Prostate gland (tissue), 2 donors: ENCODE data around the gene EHBP1L1. TPM values are rescaled to one million over a fixed set of nuclear protein-coding genes. Genes with fewer than 3 reads are reported as not detected.
A peak's percentile ranks its signal among the peaks of the same experiment; 100 is the strongest.

Experiments used
- DNase-seq: peaks from one replicate; pipeline ENCODE4 v3.0.0-alpha.2; 2019; ENCODE audit warnings: low spot score
- H3K27ac ChIP-seq, 2 donors: fragments of 200-600 bp; sonication (generic); 2 replicates each; pipeline ENCODE4 v1.5.1; 2017 to 2019
- H3K27me3 ChIP-seq: fragments of 200-600 bp; sonication (generic); replicated peaks from 2 replicates; pipeline ENCODE4 v1.5.1; 2019; ENCODE audit not compliant: insufficient read depth
- H3K36me3 ChIP-seq, 2 donors: fragments of 200-600 bp; sonication (generic); 1 replicate in 1 of 2; 2 replicates in 1 of 2; pipeline versions ENCODE4 v1.5.1 to v1.8.1; 2017 to 2019
- H3K4me1 ChIP-seq: fragments of 200-600 bp; sonication (generic); replicated peaks from 2 replicates; pipeline ENCODE4 v1.5.1; 2019
- H3K4me3 ChIP-seq, 2 donors: fragments of 200-600 bp; sonication (generic); 2 replicates each; pipeline ENCODE4 v1.5.1; 2017 to 2019
- H3K9me3 ChIP-seq: fragments of 200-600 bp; sonication (generic); 2 replicates; pipeline ENCODE4 v1.5.1; 2017
- POLR2A ChIP-seq: fragments of 450-650 bp; IDR thresholded peaks from one replicate; pipeline ENCODE4 v1.6.1; 2016; ENCODE audit warnings: antibody characterized with exemption, mild to moderate bottlenecking
- POLR2AphosphoS5 ChIP-seq: sonication (generic); formaldehyde crosslinking; IDR thresholded peaks from one replicate; pipeline ENCODE4 v1.6.1; 2017; ENCODE audit warnings: antibody characterized with exemption
- WGBS: methylation state at CpG from one replicate; pipeline ENCODE4 v1.1.5; 2018; 5-methylcytosine and 5-hydroxymethylcytosine counted together
- intact Hi-C: fragments of 100-400 bp; cut with DNase I; formaldehyde crosslinking; loops from one replicate; pipeline ENCODE4 v1.14.2; 2022
- total RNA-seq, 2 donors: library from RNA; depleted of rRNA; stranded (reverse); fragments of >200 nt; gene quantifications; one replicate each; pipeline ENCODE4 v1.1.0, GENCODE V29; 2016
- TF ChIP-seq, protein P1 (sequence below), 4 experiments: fragments of 200-600 bp in 2 of 4; fragments of 450-650 bp in 2 of 4; sonication (generic) in 2 of 4; IDR thresholded peaks; 1 replicate in 3 of 4; 2 replicates in 1 of 4; pipeline ENCODE4 v1.5.1; 2016 to 2019; ENCODE audit warnings: antibody characterized with exemption in 4 of 4, mild to moderate bottlenecking in 2 of 4, moderate library complexity in 2 of 4

Gene EHBP1L1
- total RNA-seq, 2 donors from 2014 or later: 68.2 to 98.7 TPM

DNA sequence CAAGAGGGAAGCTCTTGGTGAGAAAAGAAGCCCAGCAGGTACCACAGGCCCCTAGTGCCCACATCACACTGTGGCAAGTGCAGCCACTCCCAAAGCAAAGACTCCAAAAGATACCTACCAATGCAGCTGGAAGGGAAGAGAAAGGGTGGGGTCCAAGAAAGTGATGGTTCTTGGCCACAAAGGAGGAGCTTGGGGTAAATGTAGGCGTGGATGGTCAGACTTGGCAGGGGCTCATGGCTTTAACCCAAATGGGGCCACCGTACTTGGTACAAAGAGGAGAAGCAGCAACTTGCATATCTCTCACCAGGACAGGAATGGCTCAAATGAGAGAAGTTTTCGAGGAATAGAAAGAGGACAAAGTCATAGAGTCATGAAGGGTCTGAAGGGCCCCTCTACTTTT is 33.4 kb downstream of the EHBP1L1 start:
- Histone ChIP-seq H3K4me3 (no peak overlapping the region), H3K9me3 (no peaks in the 10 kb centered on the region), H3K27ac (no peak overlapping the region), H3K36me3 (peaks cover 10 to 16% of the 10 kb centered on the region in 2 donors), H3K4me1 (peaks cover 28% of the 10 kb centered on the region), H3K27me3 (no peaks in the 10 kb centered on the region)
- intact Hi-C loops: no loop called here
- 46% methylated on average over 3 of the region's 3 CpGs for WGBS
- no peak for DNase-seq
- no peak for TF ChIP-seq POLR2A
- TF ChIP-seq, protein P1, sequence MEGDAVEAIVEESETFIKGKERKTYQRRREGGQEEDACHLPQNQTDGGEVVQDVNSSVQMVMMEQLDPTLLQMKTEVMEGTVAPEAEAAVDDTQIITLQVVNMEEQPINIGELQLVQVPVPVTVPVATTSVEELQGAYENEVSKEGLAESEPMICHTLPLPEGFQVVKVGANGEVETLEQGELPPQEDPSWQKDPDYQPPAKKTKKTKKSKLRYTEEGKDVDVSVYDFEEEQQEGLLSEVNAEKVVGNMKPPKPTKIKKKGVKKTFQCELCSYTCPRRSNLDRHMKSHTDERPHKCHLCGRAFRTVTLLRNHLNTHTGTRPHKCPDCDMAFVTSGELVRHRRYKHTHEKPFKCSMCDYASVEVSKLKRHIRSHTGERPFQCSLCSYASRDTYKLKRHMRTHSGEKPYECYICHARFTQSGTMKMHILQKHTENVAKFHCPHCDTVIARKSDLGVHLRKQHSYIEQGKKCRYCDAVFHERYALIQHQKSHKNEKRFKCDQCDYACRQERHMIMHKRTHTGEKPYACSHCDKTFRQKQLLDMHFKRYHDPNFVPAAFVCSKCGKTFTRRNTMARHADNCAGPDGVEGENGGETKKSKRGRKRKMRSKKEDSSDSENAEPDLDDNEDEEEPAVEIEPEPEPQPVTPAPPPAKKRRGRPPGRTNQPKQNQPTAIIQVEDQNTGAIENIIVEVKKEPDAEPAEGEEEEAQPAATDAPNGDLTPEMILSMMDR (IDR thresholded peaks at IDR 0.05): no peak
- TF ChIP-seq POLR2AphosphoS5: no peak

DNA sequence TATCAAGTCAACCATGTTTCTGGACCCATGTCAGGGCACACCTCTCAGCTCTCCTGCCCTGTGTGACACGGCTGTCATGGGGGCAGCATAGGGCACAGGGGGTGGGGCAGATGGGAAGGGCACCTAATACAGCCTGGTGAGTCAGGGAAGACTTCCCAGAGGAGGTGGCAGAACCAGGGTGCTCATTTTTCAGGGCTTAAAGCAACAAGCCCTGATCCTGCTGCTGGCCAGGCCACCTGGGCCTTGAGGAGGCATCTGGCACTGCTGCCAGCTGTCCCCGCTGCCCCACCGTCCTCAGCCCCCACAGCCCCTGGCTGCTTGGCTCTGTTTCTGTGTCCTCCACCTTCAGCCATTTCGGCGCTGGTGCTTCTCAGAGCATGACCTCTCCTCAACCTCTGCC is 33.8 kb downstream of the EHBP1L1 start:
- H3K27me3 ChIP-seq: no peaks in the 10 kb centered on the region
- H3K4me3 ChIP-seq: no peak overlapping the region
- DNase-seq: no peak
- H3K4me1 ChIP-seq: peaks cover 28% of the 10 kb centered on the region
- peaks cover 9 to 13% of the 10 kb centered on the region in 2 donors for H3K36me3 ChIP-seq
- H3K9me3 ChIP-seq: no peaks in the 10 kb centered on the region
- intact Hi-C loops: loop anchor here (2.0 kb wide), 1 partner anchor 33 kb away; the partner anchor contains the start of gene EHBP1L1
- WGBS: 87% methylated on average over 5 of the region's 5 CpGs
- no peak overlapping the region for H3K27ac ChIP-seq
- TF ChIP-seq POLR2A (no peak), POLR2AphosphoS5 (no peak)
- TF ChIP-seq, protein P1 (IDR thresholded peaks at IDR 0.05): no peak

DNA sequence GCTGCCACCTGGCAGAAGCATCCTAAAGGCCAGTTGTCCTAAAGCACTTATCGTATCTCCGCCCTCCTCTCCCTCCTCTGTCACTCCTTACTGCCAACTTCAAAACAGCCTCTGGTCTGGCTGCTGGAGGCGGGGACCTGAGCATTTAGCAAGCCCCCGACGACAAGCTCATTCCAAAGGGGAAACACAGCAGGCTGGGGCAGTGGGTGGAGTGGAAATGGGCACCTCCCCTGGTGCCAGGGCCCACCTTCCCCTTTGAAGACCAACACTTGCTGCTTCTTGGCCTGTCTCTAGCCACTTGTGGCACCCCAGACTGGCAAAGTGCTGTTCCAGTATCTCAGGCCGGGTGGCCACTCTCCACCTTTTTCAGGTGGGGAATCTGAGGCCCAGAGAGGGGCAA is 34.6 kb downstream of the EHBP1L1 start:
- intact Hi-C loops: loop anchor here (2.0 kb wide), 1 partner anchor 34 kb away; the partner anchor contains the start of gene EHBP1L1

DNA sequence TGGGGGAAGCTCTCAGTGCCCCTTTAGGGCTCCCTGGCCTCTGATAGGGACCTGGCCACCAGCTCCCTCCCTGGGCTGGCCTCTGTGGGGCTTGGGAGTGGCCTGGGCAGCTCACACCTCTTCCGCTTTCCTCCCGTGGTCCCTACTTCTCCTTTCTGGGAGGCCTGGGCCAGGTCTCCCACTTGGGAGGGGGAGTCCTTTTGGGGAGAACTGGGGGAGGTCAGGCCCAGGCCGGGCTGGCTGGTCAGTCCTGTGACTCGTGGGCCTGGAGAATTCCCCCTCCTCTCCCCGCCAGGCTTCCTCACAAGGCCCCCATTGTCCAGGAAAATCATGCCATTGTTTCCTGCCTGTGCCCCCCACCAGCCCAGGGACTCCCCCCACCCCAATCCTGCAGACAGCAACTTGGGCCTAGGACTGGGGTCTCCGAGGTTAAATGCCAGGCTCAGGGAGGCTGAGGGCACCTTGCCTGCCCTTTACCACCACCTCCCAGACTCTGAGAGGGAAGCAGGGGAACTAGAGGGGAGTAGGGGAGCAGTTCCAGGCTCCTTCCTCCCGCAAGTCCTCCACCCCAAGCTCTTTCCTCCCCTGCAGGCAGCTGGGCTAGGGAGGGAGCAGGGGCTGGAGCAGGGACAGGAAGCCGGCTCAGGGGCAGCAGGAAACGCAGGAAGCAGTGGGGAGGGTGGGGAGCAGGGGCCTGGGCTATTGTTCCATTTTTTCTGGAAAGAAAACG is 35.3 kb downstream of the EHBP1L1 start:
- no peaks in the 10 kb centered on the region for H3K36me3 ChIP-seq
- TF ChIP-seq, protein P1 (IDR thresholded peaks at IDR 0.05): no peak
- TF ChIP-seq POLR2AphosphoS5 (no peak), POLR2A (no peak)
- peak overlapping the region in 1 of 2 donors; percentile 70 for H3K4me3 ChIP-seq
- intact Hi-C loops: loop anchor here (2.0 kb wide), 1 partner anchor 34 kb away; the partner anchor contains the start of gene EHBP1L1
- H3K4me1 ChIP-seq: peaks cover 28% of the 10 kb centered on the region
- H3K27me3 ChIP-seq: no peaks in the 10 kb centered on the region
- peak overlapping the region in 1 of 2 donors; percentile 54 for H3K27ac ChIP-seq
- DNase-seq: no peak
- H3K9me3 ChIP-seq: no peaks in the 10 kb centered on the region
- 48% methylated on average over 10 of the region's 10 CpGs for WGBS

More for the DNA sequence above, 34.6 kb downstream of the EHBP1L1 start:
- no peak overlapping the region for H3K4me3 ChIP-seq
- peaks cover 28% of the 10 kb centered on the region for H3K4me1 ChIP-seq
- 54% methylated on average over 6 of the region's 6 CpGs for WGBS
- H3K27ac ChIP-seq: peak overlapping the region in 1 of 2 donors; percentile 54
- H3K27me3 ChIP-seq: no peaks in the 10 kb centered on the region
- H3K36me3 ChIP-seq: peaks cover 2 to 5% of the 10 kb centered on the region in 2 donors
- no peaks in the 10 kb centered on the region for H3K9me3 ChIP-seq
- TF ChIP-seq POLR2A (no peak), POLR2AphosphoS5 (no peak)
- TF ChIP-seq, protein P1 (IDR thresholded peaks at IDR 0.05): no peak
- no peak for DNase-seq
